HG03520 (cell line): ENCODE measurements around the gene C16orf74.

Experiments
- ATAC-seq: cut with Tn5 transposase; IDR thresholded peaks from one replicate; pipeline ENCODE4 v1.9.1; 2021; ENCODE audit warnings: mild to moderate bottlenecking, moderate library complexity; ENCODE audit not compliant: unreplicated experiment

C16orf74 gene

GRCh38 chr16:85720302-85720637 lies 30.6 kb downstream of the C16orf74 start:
- no peak for ATAC-seq

GRCh38 chr16:85719605-85720301 lies 31.1 kb downstream of the C16orf74 start:
- no peak for ATAC-seq

- no peak for ATAC-seq
These were observed 32.2 kb downstream of the C16orf74 start for GRCh38 chr16:85718682-85719081.

- no peak for ATAC-seq
These were observed 32.8 kb downstream of the C16orf74 start for GRCh38 chr16:85718153-85718477.

- no peak for ATAC-seq
These were observed 33.3 kb downstream of the C16orf74 start for GRCh38 chr16:85717393-85718152.

GRCh38 chr16:85716680-85717038 lies 34.2 kb downstream of the C16orf74 start:
- ATAC-seq, result no peak

GRCh38 chr16:85716022-85716679 lies 34.7 kb downstream of the C16orf74 start:
- no peak for ATAC-seq

- no peak for ATAC-seq
These were observed 35.5 kb downstream of the C16orf74 start for GRCh38 chr16:85715169-85716021.

GRCh38 chr16:85712801-85713200 lies 38.1 kb downstream of the C16orf74 start:
- ATAC-seq, result no peak

- no peak for ATAC-seq
These were observed 38.8 kb downstream of the C16orf74 start for GRCh38 chr16:85711982-85712587.

- ATAC-seq, result no peak
These were observed 40.2 kb downstream of the C16orf74 start for GRCh38 chr16:85710732-85711131.

GRCh38 chr16:85709766-85710585 lies 40.9 kb downstream of the C16orf74 start:
- no peak for ATAC-seq

GRCh38 chr16:85708338-85708737 lies 42.6 kb downstream of the C16orf74 start:
- ATAC-seq, result no peak

- no peak for ATAC-seq
These were observed 43.3 kb downstream of the C16orf74 start for GRCh38 chr16:85707528-85708095.

- ATAC-seq, result no peak
These were observed 44.4 kb downstream of the C16orf74 start for GRCh38 chr16:85706449-85707034.

- no peak for ATAC-seq
These were observed 45.7 kb downstream of the C16orf74 start for GRCh38 chr16:85704900-85705846.

- ATAC-seq, result no peak
These were observed 46.9 kb downstream of the C16orf74 start for GRCh38 chr16:85704011-85704410.

GRCh38 chr16:85699628-85700027 lies 51.3 kb downstream of the C16orf74 start:
- no peak for ATAC-seq
